Upper lobe of left lung (tissue), 4 donors: Measurements from ENCODE around the gene ICA1L.

Experiments used
- POLR2A ChIP-seq, 4 donors: fragments of 450-650 bp; IDR thresholded peaks; one replicate each; pipeline ENCODE4 v1.5.1; 2016 to 2017; ENCODE audit warnings: antibody characterized with exemption in 4 of 4, mild to moderate bottlenecking in 2 of 4
- TF ChIP-seq, protein P1 (sequence below), 6 experiments: fragments of 450-650 bp in 4 of 6; fragments of 200-600 bp in 2 of 6; sonication (generic) in 2 of 6; IDR thresholded peaks; one replicate each; pipeline ENCODE4 v1.5.1; 2016 to 2019; ENCODE audit warnings: antibody characterized with exemption in 6 of 6

DNA sequence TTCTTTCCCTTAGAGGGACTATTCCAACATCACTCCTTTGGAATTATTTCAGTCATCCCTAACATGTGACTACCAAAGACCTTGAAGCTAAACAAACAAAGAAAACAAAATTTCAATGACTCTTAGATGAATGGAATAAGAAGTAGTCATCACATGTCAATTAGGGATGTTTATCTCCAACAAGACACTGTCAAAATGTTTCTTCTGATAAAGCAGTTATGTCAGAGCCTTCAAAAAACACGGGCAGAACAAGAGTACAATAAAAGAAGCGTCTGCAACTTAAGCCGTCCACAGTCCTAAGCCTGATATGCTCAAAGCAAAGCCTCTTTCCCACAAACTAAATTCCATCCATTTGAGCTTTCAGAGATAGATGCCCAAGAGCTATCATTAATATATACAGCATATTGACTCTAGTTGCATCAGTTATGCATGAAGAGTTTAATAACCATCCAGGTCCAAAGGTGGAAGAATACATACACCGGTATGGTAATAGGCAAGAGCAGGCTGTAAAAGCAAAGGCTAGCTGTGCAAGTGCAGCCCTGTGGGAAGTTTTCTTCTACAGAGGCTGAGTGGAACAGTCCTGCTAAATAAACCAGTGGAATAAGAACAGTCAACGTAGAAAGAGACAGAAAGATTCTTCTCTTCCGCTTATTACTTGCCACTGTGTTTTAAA, 98.1 kb downstream of the ICA1L start:
- no peak for TF ChIP-seq POLR2A (IDR thresholded peaks at IDR 0.05)
- TF ChIP-seq, protein P1, sequence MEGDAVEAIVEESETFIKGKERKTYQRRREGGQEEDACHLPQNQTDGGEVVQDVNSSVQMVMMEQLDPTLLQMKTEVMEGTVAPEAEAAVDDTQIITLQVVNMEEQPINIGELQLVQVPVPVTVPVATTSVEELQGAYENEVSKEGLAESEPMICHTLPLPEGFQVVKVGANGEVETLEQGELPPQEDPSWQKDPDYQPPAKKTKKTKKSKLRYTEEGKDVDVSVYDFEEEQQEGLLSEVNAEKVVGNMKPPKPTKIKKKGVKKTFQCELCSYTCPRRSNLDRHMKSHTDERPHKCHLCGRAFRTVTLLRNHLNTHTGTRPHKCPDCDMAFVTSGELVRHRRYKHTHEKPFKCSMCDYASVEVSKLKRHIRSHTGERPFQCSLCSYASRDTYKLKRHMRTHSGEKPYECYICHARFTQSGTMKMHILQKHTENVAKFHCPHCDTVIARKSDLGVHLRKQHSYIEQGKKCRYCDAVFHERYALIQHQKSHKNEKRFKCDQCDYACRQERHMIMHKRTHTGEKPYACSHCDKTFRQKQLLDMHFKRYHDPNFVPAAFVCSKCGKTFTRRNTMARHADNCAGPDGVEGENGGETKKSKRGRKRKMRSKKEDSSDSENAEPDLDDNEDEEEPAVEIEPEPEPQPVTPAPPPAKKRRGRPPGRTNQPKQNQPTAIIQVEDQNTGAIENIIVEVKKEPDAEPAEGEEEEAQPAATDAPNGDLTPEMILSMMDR (IDR thresholded peaks at IDR 0.05) = no peak
